HepG2 (cell line): ENCODE results near the gene SOST. TPM values are rescaled to one million over a fixed set of nuclear protein-coding genes. Genes with fewer than 3 reads are reported as not detected.

Source experiments
- ATAC-seq: fragments of 200-7000 bp; cut with Tn5 transposase; 3 replicates; pipeline ENCODE4 v1.9.1; 2020; ENCODE audit warnings: mild to moderate bottlenecking, moderate library complexity
- BruUV-seq: library from RNA; stranded (reverse); fragments of 400-500 nt; replicated peaks from 2 replicates; lab custom pipeline; 2021; lab: Mats Ljungman, UMichigan
- CTCF ChIA-PET: fragments of 300-600 bp; formaldehyde crosslinking; extraction: SDS; loops from one replicate; lab custom pipeline; 2021; ENCODE audit warnings: low total read pairs, inconsistent platforms, low intra/inter-chr PET ratio; lab: Yijun Ruan, JAX
- POLR2A ChIA-PET: fragments of 350-600 bp; sonication (Branson Sonifier 250); formaldehyde crosslinking; loops from one replicate; lab custom pipeline; 2020; ENCODE audit warnings: antibody characterized with exemption, inconsistent platforms; lab: Yijun Ruan, JAX
- DNase-seq: peaks from one replicate; pipeline ENCODE4 v3.0.0-alpha.2; 2015; ENCODE audit warnings: low spot score
- FAIRE-seq: peaks from 3 replicates; lab custom pipeline; 2011; peaks lifted over from hg19 to GRCh38; lab: Jason Lieb, UNC
- H2AFZ ChIP-seq: one replicate; pipeline ENCODE4 v1.6.1; 2011; ENCODE audit warnings: low read length, inconsistent platforms
- H3K27ac ChIP-seq: fragments of 300-600 bp; 3 replicates; pipeline ENCODE4 v1.8.0; 2011; ENCODE audit warnings: mixed run types, mild to moderate bottlenecking, mixed read lengths, low read length, inconsistent platforms; ENCODE audit not compliant: insufficient read depth; ENCODE audit errors: extremely low read length
- H3K27me3 ChIP-seq, 2 experiments: fragments of 200-600 bp in 1 of 2; 2 replicates in 1 of 2; 3 replicates in 1 of 2; pipeline versions ENCODE4 v1.6.0 to v1.8.0; 2011; ENCODE audit warnings: low read length in 2 of 2, mild to moderate bottlenecking in 2 of 2, moderate library complexity in 2 of 2, inconsistent platforms in 1 of 2; ENCODE audit not compliant: insufficient read depth in 2 of 2, control insufficient read depth in 1 of 2
- H3K36me3 ChIP-seq, 2 experiments: fragments of 200-600 bp in 1 of 2; replicated peaks in 1 of 2; 2 replicates in 1 of 2; 3 replicates in 1 of 2; pipeline versions ENCODE4 v1.5.1 to v1.8.0; 2011; ENCODE audit warnings: low read length in 2 of 2, inconsistent platforms in 1 of 2; ENCODE audit not compliant: insufficient read depth in 2 of 2, control insufficient read depth in 1 of 2
- H3K4me1 ChIP-seq: 2 replicates; pipeline ENCODE4 v1.5.1; 2012; ENCODE audit warnings: low read length, inconsistent platforms; ENCODE audit not compliant: insufficient read depth
- H3K4me2 ChIP-seq: 2 replicates; pipeline ENCODE4 v1.6.0; 2011; ENCODE audit warnings: low read depth, low read length, inconsistent platforms
- H3K4me3 ChIP-seq, 3 experiments: fragments of 200-600 bp in 1 of 3; sonication (generic), shearing (Covaris generic) in 1 of 3; replicated peaks in 1 of 3; 2 replicates each; pipeline ENCODE4 v1.5.1; 2011 to 2016; ENCODE audit warnings: low read length in 3 of 3, inconsistent platforms in 2 of 3, low read depth in 2 of 3, mild to moderate bottlenecking in 2 of 3, control low read depth in 1 of 3, mixed read lengths in 1 of 3; ENCODE audit not compliant: insufficient read depth in 1 of 3
- H3K79me2 ChIP-seq: one replicate; pipeline ENCODE4 v1.6.1; 2011; ENCODE audit warnings: low read length, inconsistent platforms; ENCODE audit not compliant: insufficient read depth
- H3K9ac ChIP-seq: 2 replicates; pipeline ENCODE4 v1.6.0; 2011; ENCODE audit warnings: mild to moderate bottlenecking, low read depth, low read length, inconsistent platforms; ENCODE audit not compliant: insufficient read depth
- H3K9me3 ChIP-seq: 2 replicates; pipeline ENCODE4 v1.5.1; 2012; ENCODE audit warnings: mild to moderate bottlenecking, low read length
- H4K20me1 ChIP-seq: 2 replicates; pipeline ENCODE4 v1.6.0; 2011; ENCODE audit warnings: inconsistent platforms, mild to moderate bottlenecking, low read length, moderate library complexity; ENCODE audit not compliant: insufficient read depth
- HBP1 ChIP-seq: IDR thresholded peaks from 2 replicates; pipeline ENCODE4 v1.6.1; 2016; ENCODE audit warnings: low read depth, control low read depth
- NFE2L2 ChIP-seq: fragments of 150-350 bp; IDR thresholded peaks from 2 replicates; pipeline ENCODE4 v1.6.1; 2014; ENCODE audit warnings: low read length
- ZNF629 ChIP-seq: sonication (generic); formaldehyde crosslinking; conservative IDR thresholded peaks from 2 replicates; pipeline ENCODE4 v1.5.0; 2020; ENCODE audit warnings: missing genetic modification reagents
- ZUFSP ChIP-seq: sonication (generic); formaldehyde crosslinking; IDR thresholded peaks from 2 replicates; pipeline ENCODE4 v1.9.0; 2021; ENCODE audit warnings: missing genetic modification reagents, mild to moderate bottlenecking, borderline replicate concordance
- WGBS: methylation state at CpG from one replicate; pipeline ENCODE4 v1.1.6; 2017; ENCODE audit warnings: low lambda C conversion rate; 5-methylcytosine and 5-hydroxymethylcytosine counted together
- in situ Hi-C: cut with HindIII; loops from 2 replicates; pipeline ENCODE4 v1.10.0; 2017; ENCODE audit warnings: low pct_unique_long_range_greater_than_20kb; ENCODE audit not compliant: extremely low pct_ligation_motif_present
- intact Hi-C: fragments of 100-400 bp; cut with micrococcal nuclease; formaldehyde crosslinking; loops from one replicate; pipeline ENCODE4 v1.10.0; 2022; ENCODE audit not compliant: unreplicated experiment
- polyA plus RNA-seq, 8 experiments: library from polyadenylated mRNA; depleted of rRNA in 3 of 8; stranded (reverse) in 7 of 8; unstranded in 1 of 8; fragments of >200 nt; fragmentation: Illumina TruSeq in 4 of 8; extraction: Trizol in 4 of 8; gene quantifications; 2 replicates each; pipeline versions ENCODE4 v1.2.1 to v1.2.3, GENCODE V29; 2011 to 2016; ENCODE audit warnings: low read depth in 4 of 8, missing spikeins in 1 of 8, mixed read lengths in 1 of 8; ENCODE audit not compliant: insufficient read depth in 1 of 8
- total RNA-seq, 5 experiments: library from RNA; depleted of rRNA; stranded (reverse); fragments of >200 nt; fragmentation: Illumina TruSeq; extraction: Trizol; gene quantifications; 2 replicates each; pipeline ENCODE4 v1.2.3, GENCODE V29; 2016; ENCODE audit warnings: low read depth in 1 of 5

SOST gene
- total and polyA plus RNA-seq, 2 of the 13 experiments (the other 11 are each of a cell fraction or from before 2014, with no cell fraction given), result not detected

GRCh38 chr17:43709210-43709609, 49.4 kb downstream of the SOST start (continued):
- no peak for TF ChIP-seq ZUFSP

- Histone ChIP-seq H2AFZ (no peak overlapping the region), H3K79me2 (no peaks in the 10 kb centered on the region), H3K27ac (no peak overlapping the region), H4K20me1 (no peaks in the 10 kb centered on the region), H3K9ac (no peak overlapping the region), H3K36me3 (no peaks in the 10 kb centered on the region), H3K4me3 (no peak overlapping the region), H3K4me1 (peaks cover 16% of the 10 kb centered on the region), H3K9me3 (no peaks in the 10 kb centered on the region), H3K4me2 (no peak overlapping the region), H3K27me3 (peaks cover 0 to 48% of the 10 kb centered on the region in 2 experiments; a peak in 4 of 5 replicates)
- DNase-seq, result no peak
- no peak for ATAC-seq
- FAIRE-seq, result no peak
- POLR2A ChIA-PET, result interaction anchor here (0.5 kb wide), 1 partner anchor 135 kb away, joined by 7 read pairs; no protein-coding TSS in a partner anchor
- in situ Hi-C loops, result no loop called here
- CTCF ChIA-PET, result no interaction called here
- WGBS, result 47% methylated on average over 5 of the region's 5 CpGs
- TF ChIP-seq NFE2L2, result no peak
- TF ChIP-seq HBP1, result no peak
- TF ChIP-seq ZNF629 (CRISPR knock-in tag), result peak; percentile 70
- BruUV-seq, result no TSS peak
- intact Hi-C loops, result no loop called here
Observed at GRCh38 chr17:43707184-43707583, 51.4 kb downstream of the SOST start.
